Mesothelial cell of epicardium (in vitro differentiated cells): ENCODE data around the gene OR4D10. TPM values are rescaled to one million over a fixed set of nuclear protein-coding genes. Genes with fewer than 3 reads are reported as not detected.

ENCODE experiments used
- DNase-seq, 2 experiments: peaks; one replicate each; pipeline ENCODE4 v3.0.0; 2021; ENCODE audit warnings: low spot score in 2 of 2; ENCODE audit not compliant: unreplicated experiment in 2 of 2
- H3K27ac Mint-ChIP-seq: 2 replicates; pipeline ENCODE4 v1.8.0; 2021; ENCODE audit warnings: mixed read lengths
- H3K27me3 Mint-ChIP-seq: 2 replicates; pipeline ENCODE4 v1.8.0; 2021; ENCODE audit warnings: low read depth, mixed read lengths
- H3K36me3 Mint-ChIP-seq: 2 replicates; pipeline ENCODE4 v1.8.0; 2021; ENCODE audit warnings: mixed read lengths
- H3K4me1 Mint-ChIP-seq: 2 replicates; pipeline ENCODE4 v1.8.0; 2021; ENCODE audit warnings: mixed read lengths
- H3K4me3 Mint-ChIP-seq: 2 replicates; pipeline ENCODE4 v1.8.0; 2021; ENCODE audit warnings: mild to moderate bottlenecking, moderate library complexity, mixed read lengths
- H3K9me3 Mint-ChIP-seq: 2 replicates; pipeline ENCODE4 v1.8.0; 2021; ENCODE audit warnings: mixed read lengths
- total RNA-seq: library from RNA; stranded (reverse); gene quantifications from 3 replicates; pipeline ENCODE4 v1.2.1, GENCODE V29; 2021
- TF ChIP-seq, protein P1 (sequence below): fragments of 200-600 bp; sonication (generic); IDR thresholded peaks from one replicate; pipeline ENCODE4 v1.5.0; 2021; ENCODE audit warnings: antibody characterized with exemption; ENCODE audit not compliant: unreplicated experiment

Gene OR4D10
- not detected in 3 replicates for total RNA-seq

- H3K27ac Mint-ChIP-seq, result no peak within 1 kb of the TSS
- no peak within 1 kb of the TSS for H3K4me3 Mint-ChIP-seq
- DNase-seq, result no peak
- H3K27me3 Mint-ChIP-seq, result peaks cover 13% of the 10 kb centered on the region
- no peaks in the 10 kb centered on the region for H3K9me3 Mint-ChIP-seq
- no peaks in the 10 kb centered on the region for H3K4me1 Mint-ChIP-seq
- H3K36me3 Mint-ChIP-seq, result no peaks in the 10 kb centered on the region
- TF ChIP-seq, protein P1, sequence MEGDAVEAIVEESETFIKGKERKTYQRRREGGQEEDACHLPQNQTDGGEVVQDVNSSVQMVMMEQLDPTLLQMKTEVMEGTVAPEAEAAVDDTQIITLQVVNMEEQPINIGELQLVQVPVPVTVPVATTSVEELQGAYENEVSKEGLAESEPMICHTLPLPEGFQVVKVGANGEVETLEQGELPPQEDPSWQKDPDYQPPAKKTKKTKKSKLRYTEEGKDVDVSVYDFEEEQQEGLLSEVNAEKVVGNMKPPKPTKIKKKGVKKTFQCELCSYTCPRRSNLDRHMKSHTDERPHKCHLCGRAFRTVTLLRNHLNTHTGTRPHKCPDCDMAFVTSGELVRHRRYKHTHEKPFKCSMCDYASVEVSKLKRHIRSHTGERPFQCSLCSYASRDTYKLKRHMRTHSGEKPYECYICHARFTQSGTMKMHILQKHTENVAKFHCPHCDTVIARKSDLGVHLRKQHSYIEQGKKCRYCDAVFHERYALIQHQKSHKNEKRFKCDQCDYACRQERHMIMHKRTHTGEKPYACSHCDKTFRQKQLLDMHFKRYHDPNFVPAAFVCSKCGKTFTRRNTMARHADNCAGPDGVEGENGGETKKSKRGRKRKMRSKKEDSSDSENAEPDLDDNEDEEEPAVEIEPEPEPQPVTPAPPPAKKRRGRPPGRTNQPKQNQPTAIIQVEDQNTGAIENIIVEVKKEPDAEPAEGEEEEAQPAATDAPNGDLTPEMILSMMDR, result no peak
Measured at GRCh38 chr11:59473015-59473414, at the start of gene OR4D10. Gene OR4D10, plus strand, starts transcription at chr11:59473315. Its CDS starts 4,115 bp downstream, at chr11:59477430.

DNA sequence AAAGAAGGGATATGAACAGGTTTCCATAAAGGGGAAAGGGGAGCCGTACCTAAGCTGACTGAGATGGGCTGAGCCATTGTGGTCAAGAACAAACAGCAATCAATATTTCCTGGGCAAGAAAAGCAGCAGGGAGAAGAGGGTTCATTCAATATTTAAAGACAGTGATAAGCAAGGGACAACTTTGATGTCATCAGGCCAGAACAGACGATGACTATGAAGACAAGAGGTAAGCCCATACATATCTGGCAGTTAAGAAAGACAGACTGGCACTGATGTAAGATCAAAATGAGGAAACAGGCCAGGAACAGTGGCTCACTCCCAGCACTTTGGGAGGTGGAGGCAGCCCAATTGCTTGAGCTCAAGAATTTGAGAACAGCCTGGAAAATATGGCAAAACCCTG, 49.3 kb upstream of the OR4D10 start:
- no peaks in the 10 kb centered on the region for H3K27me3 Mint-ChIP-seq
- H3K27ac Mint-ChIP-seq, result no peak overlapping the region
- H3K4me3 Mint-ChIP-seq, result no peak overlapping the region
- H3K9me3 Mint-ChIP-seq, result no peaks in the 10 kb centered on the region
- H3K4me1 Mint-ChIP-seq, result peaks cover 22% of the 10 kb centered on the region
- no peaks in the 10 kb centered on the region for H3K36me3 Mint-ChIP-seq
- DNase-seq, result no peak
- TF ChIP-seq, protein P1, result no peak

GRCh38 chr11:59425131-59425530, 48.0 kb upstream of the OR4D10 start:
- no peaks in the 10 kb centered on the region for H3K36me3 Mint-ChIP-seq
- H3K27ac Mint-ChIP-seq, result no peak overlapping the region
- TF ChIP-seq, protein P1, result no peak
- H3K4me3 Mint-ChIP-seq, result no peak overlapping the region
- no peaks in the 10 kb centered on the region for H3K27me3 Mint-ChIP-seq
- H3K9me3 Mint-ChIP-seq, result no peaks in the 10 kb centered on the region
- H3K4me1 Mint-ChIP-seq, result peaks cover 22% of the 10 kb centered on the region
- DNase-seq, result no peak

DNA sequence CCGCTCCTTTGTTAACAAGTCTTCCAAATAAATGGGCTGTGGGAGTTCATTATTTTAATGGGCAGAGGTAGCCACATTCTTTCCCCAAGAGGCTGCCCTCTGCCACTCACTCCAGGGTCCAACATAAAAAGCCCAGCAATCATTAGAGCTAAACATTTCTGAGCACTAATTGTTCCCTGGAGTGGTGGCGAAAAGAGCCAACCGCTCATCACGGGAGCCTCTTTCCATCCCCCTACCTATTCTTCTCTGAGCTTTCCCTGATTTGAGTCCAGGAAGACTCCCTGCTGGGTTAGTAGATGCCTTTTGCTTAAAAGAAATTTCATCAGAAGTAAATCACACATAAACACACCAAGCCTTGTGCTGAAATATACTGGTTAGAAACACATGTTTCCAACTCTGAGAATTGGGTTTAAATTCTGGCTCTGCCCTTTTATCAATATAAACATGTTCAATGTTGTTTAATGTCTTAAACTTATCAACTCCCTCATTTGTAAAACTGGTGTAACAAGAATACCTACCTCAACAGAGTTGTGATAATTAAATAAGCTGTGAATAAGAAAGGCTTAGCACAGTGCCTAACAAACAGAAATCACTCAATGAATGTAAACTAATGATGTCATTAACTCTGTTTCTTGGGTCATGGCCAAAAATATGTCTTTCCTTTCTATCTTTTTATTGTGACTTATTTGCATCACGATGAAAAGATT, 46.6 kb upstream of the OR4D10 start, which contains the start of gene OR5A2:
Gene OR5A2 (minus strand): TSS at position 53 of the 707 bp plus-strand sequence. CDS start 3,460 bp downstream, outside the sequence.
- H3K9me3 Mint-ChIP-seq, result no peaks in the 10 kb centered on the region
- H3K36me3 Mint-ChIP-seq, result no peaks in the 10 kb centered on the region
- peaks cover 22% of the 10 kb centered on the region for H3K4me1 Mint-ChIP-seq
- H3K27ac Mint-ChIP-seq, result no peak within 1 kb of the TSS
- TF ChIP-seq, protein P1, result no peak
- no peak within 1 kb of the TSS for H3K4me3 Mint-ChIP-seq
- DNase-seq, result no peak
- H3K27me3 Mint-ChIP-seq, result no peaks in the 10 kb centered on the region

- H3K27me3 Mint-ChIP-seq, result peaks cover 4% of the 10 kb centered on the region
- peaks cover 22% of the 10 kb centered on the region for H3K4me1 Mint-ChIP-seq
- no peak overlapping the region for H3K27ac Mint-ChIP-seq
- H3K9me3 Mint-ChIP-seq, result no peaks in the 10 kb centered on the region
- no peak for DNase-seq
- H3K36me3 Mint-ChIP-seq, result no peaks in the 10 kb centered on the region
- TF ChIP-seq, protein P1, result no peak
- H3K4me3 Mint-ChIP-seq, result no peak overlapping the region
Measured at GRCh38 chr11:59427068-59427382, 46.1 kb upstream of the OR4D10 start.
